ENCODE results near the gene VPS29.

DNA sequence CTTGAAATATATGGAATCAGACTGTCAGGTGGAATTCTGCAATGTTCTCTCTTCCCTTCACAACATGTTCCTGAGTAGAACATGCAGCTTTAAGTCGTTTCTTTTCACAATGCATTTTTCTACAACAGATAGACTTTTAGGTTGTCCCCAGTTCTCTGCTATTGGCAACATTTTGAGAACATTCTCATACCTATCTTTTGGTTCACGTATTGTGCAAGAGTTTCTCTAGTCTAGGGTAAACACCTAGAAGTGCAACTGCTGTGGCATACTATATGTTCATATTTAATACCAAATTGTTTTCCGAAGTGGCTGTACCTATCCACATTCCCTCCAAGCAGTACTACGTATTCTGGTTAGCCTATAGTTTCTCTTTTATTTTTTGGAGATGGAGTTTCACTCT is 49.1 kb upstream of the VPS29 start:
- TF ChIP-seq POLR2A (IDR thresholded peaks at IDR 0.05) = no peak
- TF ChIP-seq, protein P1, sequence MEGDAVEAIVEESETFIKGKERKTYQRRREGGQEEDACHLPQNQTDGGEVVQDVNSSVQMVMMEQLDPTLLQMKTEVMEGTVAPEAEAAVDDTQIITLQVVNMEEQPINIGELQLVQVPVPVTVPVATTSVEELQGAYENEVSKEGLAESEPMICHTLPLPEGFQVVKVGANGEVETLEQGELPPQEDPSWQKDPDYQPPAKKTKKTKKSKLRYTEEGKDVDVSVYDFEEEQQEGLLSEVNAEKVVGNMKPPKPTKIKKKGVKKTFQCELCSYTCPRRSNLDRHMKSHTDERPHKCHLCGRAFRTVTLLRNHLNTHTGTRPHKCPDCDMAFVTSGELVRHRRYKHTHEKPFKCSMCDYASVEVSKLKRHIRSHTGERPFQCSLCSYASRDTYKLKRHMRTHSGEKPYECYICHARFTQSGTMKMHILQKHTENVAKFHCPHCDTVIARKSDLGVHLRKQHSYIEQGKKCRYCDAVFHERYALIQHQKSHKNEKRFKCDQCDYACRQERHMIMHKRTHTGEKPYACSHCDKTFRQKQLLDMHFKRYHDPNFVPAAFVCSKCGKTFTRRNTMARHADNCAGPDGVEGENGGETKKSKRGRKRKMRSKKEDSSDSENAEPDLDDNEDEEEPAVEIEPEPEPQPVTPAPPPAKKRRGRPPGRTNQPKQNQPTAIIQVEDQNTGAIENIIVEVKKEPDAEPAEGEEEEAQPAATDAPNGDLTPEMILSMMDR (IDR thresholded peaks at IDR 0.05) = no peak
